Tibial artery (tissue), 4 donors: ENCODE measurements around the gene UNC93B1.
"Not testable (repeated sequence)": the region's sequence is repeated elsewhere in the genome, so short reads cannot be mapped to it uniquely, and the experiment has no call there.

Experiments
- DNase-seq, 2 donors: peaks; one replicate each; pipeline ENCODE4 v3.0.0-alpha.2; 2019
- H3K27ac ChIP-seq, 2 donors: fragments of 200-600 bp; sonication (generic) in 1 of 2; 1 replicate in 1 of 2; 2 replicates in 1 of 2; pipeline ENCODE4 v1.5.1; 2018 to 2019; ENCODE audit warnings: mild to moderate bottlenecking in 1 of 2
- H3K27me3 ChIP-seq, 2 donors: fragments of 200-600 bp; sonication (generic) in 1 of 2; one replicate each; pipeline versions ENCODE4 v1.5.1 to v1.6.0; 2016 to 2019
- H3K36me3 ChIP-seq, 3 donors: fragments of 200-600 bp; sonication (generic) in 2 of 3; one replicate each; pipeline ENCODE4 v1.5.1; 2016 to 2019; ENCODE audit warnings: mild to moderate bottlenecking in 2 of 3
- H3K4me1 ChIP-seq, 4 donors: fragments of 200-600 bp; sonication (generic) in 2 of 4; 1 replicate in 3 of 4; 2 replicates in 1 of 4; pipeline ENCODE4 v1.5.1; 2016 to 2019
- H3K4me3 ChIP-seq, 2 donors: fragments of 200-600 bp; sonication (generic) in 1 of 2; 1 replicate in 1 of 2; 2 replicates in 1 of 2; pipeline ENCODE4 v1.5.1; 2018 to 2019; ENCODE audit warnings: mild to moderate bottlenecking in 2 of 2
- H3K9me3 ChIP-seq, 3 donors: fragments of 200-600 bp; sonication (generic) in 1 of 3; one replicate each; pipeline ENCODE4 v1.5.1; 2016 to 2019
- intact Hi-C: fragments of 100-400 bp; cut with DNase I; formaldehyde crosslinking; loops from one replicate; pipeline ENCODE4 v1.15.0; 2023; ENCODE audit warnings: low total_unique reads
- TF ChIP-seq, protein P1 (sequence below), 2 experiments: fragments of 200-600 bp in 1 of 2; fragments of 450-650 bp in 1 of 2; IDR thresholded peaks; one replicate each; pipeline ENCODE4 v1.5.1; 2017 to 2019; ENCODE audit warnings: antibody characterized with exemption in 2 of 2, mild to moderate bottlenecking in 1 of 2, moderate library complexity in 1 of 2

UNC93B1 gene

DNA sequence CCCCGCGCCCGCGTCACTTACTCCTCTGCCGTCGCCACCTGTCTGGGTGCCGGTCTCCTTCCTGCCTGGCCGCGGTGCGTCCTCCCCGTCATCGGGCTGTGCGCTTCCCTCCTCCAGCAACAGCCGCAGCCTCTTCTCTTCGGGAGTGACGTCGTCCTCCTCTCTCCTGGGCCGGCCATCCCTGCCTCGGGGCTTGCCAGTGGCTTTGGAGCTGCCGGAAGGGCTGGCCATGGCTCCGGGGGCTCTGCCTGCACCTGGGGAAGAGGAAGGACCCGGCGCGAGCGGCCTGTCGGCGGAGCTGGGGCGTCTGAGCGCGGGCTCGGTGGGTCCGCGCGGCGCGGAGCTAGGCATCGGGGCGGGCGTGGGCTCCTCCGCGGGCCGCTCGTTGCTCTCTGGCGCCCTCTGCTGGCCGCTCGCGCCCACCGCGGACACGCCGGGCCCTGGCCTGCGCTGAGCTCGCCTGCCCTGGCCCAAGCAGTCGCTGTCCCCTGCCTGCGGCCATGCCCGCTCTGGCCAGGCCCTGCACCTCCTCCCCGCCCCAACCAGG is 48.4 kb downstream of the UNC93B1 start:
- H3K9me3 ChIP-seq, intact Hi-C loops, H3K4me1 ChIP-seq, H3K36me3 ChIP-seq: not testable (repeated sequence)
- H3K4me3 ChIP-seq, result peak overlapping the region; percentile 47 to 50
- TF ChIP-seq, protein P1, sequence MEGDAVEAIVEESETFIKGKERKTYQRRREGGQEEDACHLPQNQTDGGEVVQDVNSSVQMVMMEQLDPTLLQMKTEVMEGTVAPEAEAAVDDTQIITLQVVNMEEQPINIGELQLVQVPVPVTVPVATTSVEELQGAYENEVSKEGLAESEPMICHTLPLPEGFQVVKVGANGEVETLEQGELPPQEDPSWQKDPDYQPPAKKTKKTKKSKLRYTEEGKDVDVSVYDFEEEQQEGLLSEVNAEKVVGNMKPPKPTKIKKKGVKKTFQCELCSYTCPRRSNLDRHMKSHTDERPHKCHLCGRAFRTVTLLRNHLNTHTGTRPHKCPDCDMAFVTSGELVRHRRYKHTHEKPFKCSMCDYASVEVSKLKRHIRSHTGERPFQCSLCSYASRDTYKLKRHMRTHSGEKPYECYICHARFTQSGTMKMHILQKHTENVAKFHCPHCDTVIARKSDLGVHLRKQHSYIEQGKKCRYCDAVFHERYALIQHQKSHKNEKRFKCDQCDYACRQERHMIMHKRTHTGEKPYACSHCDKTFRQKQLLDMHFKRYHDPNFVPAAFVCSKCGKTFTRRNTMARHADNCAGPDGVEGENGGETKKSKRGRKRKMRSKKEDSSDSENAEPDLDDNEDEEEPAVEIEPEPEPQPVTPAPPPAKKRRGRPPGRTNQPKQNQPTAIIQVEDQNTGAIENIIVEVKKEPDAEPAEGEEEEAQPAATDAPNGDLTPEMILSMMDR (IDR thresholded peaks at IDR 0.05), result peak; percentile 60 to 72
- peak overlapping the region in 1 of 2 donors; percentile 12 for H3K27ac ChIP-seq
- H3K27me3 ChIP-seq, result peaks cover 0 to 25% of the 10 kb centered on the region in 2 donors
- DNase-seq, result peak; percentile 43 to 83

DNA sequence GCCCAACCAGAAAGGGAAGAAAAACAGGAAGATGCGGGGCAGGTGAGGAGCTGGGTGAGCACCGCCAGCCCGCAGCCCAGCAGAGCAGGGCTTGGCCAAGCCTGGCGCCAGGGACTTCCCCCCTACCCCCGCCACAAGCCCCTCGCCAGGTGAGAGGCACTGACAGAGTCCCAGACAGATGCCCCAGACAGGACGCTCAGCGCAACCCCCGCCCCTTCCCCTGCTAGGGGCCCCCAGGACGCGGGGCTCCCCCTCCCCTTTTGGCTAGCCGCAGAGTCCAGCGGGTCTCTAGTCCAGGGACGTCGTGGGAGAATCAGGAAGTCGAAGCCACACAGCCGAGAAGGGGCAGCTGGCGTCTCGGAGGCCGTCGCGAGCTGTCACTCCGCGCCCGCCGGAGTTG is 48.9 kb downstream of the UNC93B1 start:
- H3K4me1 ChIP-seq, H3K36me3 ChIP-seq, DNase-seq, intact Hi-C loops, H3K9me3 ChIP-seq: not testable (repeated sequence)
- Histone ChIP-seq H3K27me3 (peaks cover 0 to 24% of the 10 kb centered on the region in 2 donors), H3K4me3 (peak overlapping the region; percentile 47 to 50), H3K27ac (peak overlapping the region in 1 of 2 donors; percentile 12)

DNA sequence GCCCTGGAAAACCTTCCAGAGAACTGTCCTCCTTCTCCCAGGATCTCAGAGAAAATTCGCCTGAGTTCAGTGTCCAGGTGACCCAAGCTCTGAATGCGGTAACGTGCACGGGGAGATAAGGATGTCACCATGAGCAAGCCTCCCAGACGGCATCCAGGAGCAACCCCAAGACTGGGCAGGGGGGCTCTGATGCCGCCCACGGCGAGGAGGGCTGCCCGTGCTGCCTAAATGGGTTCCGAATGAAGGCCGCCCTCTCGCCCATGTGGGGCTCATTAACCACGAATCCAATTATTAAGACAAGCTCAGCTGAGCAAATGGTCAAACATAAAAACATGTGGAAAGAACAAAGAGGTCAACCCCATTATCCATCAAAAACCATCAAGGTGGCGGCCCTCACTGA is 49.6 kb downstream of the UNC93B1 start:
- H3K27ac ChIP-seq, H3K4me1 ChIP-seq, H3K4me3 ChIP-seq, H3K36me3 ChIP-seq, intact Hi-C loops, H3K9me3 ChIP-seq, DNase-seq: not testable (repeated sequence)
- H3K27me3 ChIP-seq, result peaks cover 0 to 19% of the 10 kb centered on the region in 2 donors

DNA sequence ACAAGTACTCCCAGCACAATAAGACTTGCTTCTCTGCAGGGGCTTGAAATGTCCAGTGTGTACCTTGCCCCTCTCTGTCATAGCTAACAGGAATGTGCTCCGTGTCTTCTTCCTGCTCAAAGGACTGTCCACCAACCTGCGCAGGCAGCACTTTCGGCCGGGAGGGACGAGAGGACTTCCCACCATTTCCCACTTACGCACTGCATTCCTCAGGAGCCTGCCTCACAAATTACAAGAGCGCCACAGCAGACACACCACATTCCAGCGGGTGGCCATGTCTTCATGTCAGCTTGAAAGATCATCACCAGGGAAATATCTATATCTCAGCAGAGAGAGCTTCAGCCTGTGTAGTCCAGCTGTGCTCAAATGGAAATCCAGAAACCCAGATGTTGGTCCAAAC is 53.2 kb downstream of the UNC93B1 start:
- DNase-seq, H3K4me1 ChIP-seq, H3K27ac ChIP-seq, H3K36me3 ChIP-seq, H3K27me3 ChIP-seq, intact Hi-C loops, H3K9me3 ChIP-seq, H3K4me3 ChIP-seq: not testable (repeated sequence)

DNA sequence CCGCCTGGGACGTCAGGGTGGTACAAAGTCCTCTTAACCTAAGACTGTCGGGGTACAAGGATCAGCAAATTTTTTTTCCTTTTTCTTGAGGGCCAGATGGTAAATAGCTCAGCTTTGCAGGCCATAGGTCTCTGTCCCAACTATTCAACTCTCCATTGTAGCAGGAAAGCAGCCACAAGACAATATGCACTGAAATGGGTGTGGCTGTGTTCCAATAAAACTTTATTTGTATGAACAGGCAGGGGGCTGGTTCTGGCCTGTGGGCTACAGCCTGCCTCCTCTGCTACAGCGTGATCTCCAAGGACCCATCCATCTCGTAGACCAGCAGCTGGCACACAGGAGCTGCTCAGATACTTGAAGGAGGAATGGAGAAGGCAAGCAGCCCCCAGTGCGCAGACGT is 56.1 kb downstream of the UNC93B1 start:
- intact Hi-C loops, result not testable (repeated sequence)

DNA sequence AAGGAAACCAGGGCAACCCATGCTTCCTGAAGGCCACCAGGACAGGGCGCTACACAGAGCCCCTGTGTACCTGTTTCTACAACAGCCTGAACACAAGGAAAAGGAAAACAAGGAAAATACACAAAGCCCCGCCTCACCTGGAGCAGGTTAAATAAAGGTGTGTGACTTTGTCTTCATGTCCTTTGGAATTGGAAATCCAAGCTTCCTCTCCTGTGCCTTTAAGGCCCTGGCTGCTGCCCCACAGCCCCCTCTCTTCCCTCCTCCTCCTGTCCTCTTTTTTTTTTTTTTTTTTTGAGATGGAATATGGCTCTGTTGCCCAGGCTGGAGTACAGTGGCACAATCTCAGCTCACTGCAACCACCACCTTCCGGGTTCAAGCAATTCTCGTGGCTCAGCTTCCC is 57.5 kb downstream of the UNC93B1 start:
- H3K4me3 ChIP-seq, H3K36me3 ChIP-seq, H3K9me3 ChIP-seq, H3K4me1 ChIP-seq, intact Hi-C loops, H3K27me3 ChIP-seq, DNase-seq, H3K27ac ChIP-seq: not testable (repeated sequence)

More for the DNA sequence above, 56.1 kb downstream of the UNC93B1 start:
- H3K4me1 ChIP-seq, H3K9me3 ChIP-seq, H3K27ac ChIP-seq, DNase-seq, H3K27me3 ChIP-seq, H3K36me3 ChIP-seq, H3K4me3 ChIP-seq: not testable (repeated sequence)

DNA sequence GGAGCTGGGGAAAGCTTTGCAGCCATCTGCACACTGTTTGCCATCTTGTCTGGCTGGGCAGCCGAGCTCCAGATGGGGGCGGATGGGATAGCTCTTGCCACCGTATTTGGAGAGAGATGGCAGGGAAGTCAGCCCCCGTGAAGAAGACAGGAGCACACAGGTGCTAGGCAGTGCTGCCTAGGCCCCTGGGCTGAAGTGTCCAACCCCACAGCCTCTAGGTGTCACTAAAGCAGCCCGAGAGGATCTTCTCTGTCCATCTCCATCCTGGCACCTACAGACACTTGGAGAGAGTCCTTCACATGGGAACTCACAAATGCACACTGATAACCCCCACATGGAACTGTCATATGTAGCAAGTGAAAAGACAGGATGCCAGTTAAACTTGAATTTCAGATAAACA is 60.5 kb downstream of the UNC93B1 start:
- DNase-seq, intact Hi-C loops: not testable (repeated sequence)

More for the DNA sequence above, 60.5 kb downstream of the UNC93B1 start:
- not testable (repeated sequence) for H3K27me3 ChIP-seq, H3K36me3 ChIP-seq, H3K27ac ChIP-seq, H3K4me1 ChIP-seq, H3K9me3 ChIP-seq, H3K4me3 ChIP-seq
